ENCODE measurements around the gene RNF20. TPM values are rescaled to one million over a fixed set of nuclear protein-coding genes. Genes with fewer than 3 reads are reported as not detected.

The RNF20 gene
- total and polyA plus RNA-seq, 10 of the 15 experiments (the other 5 are each of a cell fraction or from before 2014, with no cell fraction given), result 7.5 to 38.9 (median 26.7) TPM

GRCh38 chr9:101593345-101593744 is 59.7 kb downstream of the RNF20 start:
- peaks cover 0 to 3% of the 10 kb centered on the region in 2 experiments; a peak in 1 of 4 replicates for H3K27me3 ChIP-seq (replicated peaks in 1 of 2; ENCODE audit: control insufficient read depth in 2 of 2, insufficient read depth in 2 of 2, low read length in 1 of 2)
- no peaks in the 10 kb centered on the region for H3K36me3 ChIP-seq (ENCODE audit: control insufficient read depth in 2 of 2, insufficient read depth in 2 of 2, low read length in 1 of 2)
- no peaks in the 10 kb centered on the region for H4K20me1 ChIP-seq (ENCODE audit: control insufficient read depth, insufficient read depth)
- 0% methylated on average over 2 of the region's 2 CpGs for WGBS (ENCODE audit: insufficient coverage, insufficient replicate concordance, low lambda C conversion rate, missing lambda C conversion rate)
- no peak overlapping the region for H2AFZ ChIP-seq (ENCODE audit: control insufficient read depth, low read depth, low read length)
- POLR2A ChIA-PET, result no interaction called here
- H3K9ac ChIP-seq (ENCODE audit: control insufficient read depth, insufficient read depth, low read length), result no peak overlapping the region
- H3K4me3 ChIP-seq, result no peak overlapping the region
- TF ChIP-seq SIN3A (IDR thresholded peaks at IDR 0.05; ENCODE audit: low read depth, low read length) (no peak), ZNF24 (IDR thresholded peaks at IDR 0.05) (no peak), MTA3 (IDR thresholded peaks at IDR 0.05; ENCODE audit: borderline replicate concordance, low read length) (no peak), NR2C2 (IDR thresholded peaks at IDR 0.05; ENCODE audit: borderline replicate concordance, control insufficient read depth, insufficient read length, low read depth) (no peak), CBFB (IDR thresholded peaks at IDR 0.05; ENCODE audit: low read depth) (no peak), SMAD5 (IDR thresholded peaks at IDR 0.05; ENCODE audit: low read depth) (no peak), BHLHE40 (IDR thresholded peaks at IDR 0.05; ENCODE audit: borderline replicate concordance in 1 of 2, low read depth in 2 of 2, low read length in 1 of 2) (no peak), KAT2A (conservative IDR thresholded peaks at IDR 0.05; ENCODE audit: control insufficient read depth, low read depth, low read length) (no peak), BMI1 (IDR thresholded peaks at IDR 0.05; ENCODE audit: borderline replicate concordance) (no peak), ZSCAN29 (IDR thresholded peaks at IDR 0.05) (no peak)
- TF ChIP-seq, protein P1, sequence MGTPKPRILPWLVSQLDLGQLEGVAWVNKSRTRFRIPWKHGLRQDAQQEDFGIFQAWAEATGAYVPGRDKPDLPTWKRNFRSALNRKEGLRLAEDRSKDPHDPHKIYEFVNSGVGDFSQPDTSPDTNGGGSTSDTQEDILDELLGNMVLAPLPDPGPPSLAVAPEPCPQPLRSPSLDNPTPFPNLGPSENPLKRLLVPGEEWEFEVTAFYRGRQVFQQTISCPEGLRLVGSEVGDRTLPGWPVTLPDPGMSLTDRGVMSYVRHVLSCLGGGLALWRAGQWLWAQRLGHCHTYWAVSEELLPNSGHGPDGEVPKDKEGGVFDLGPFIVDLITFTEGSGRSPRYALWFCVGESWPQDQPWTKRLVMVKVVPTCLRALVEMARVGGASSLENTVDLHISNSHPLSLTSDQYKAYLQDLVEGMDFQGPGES (IDR thresholded peaks at IDR 0.05), result no peak
- no peaks in the 10 kb centered on the region for H3K9me3 ChIP-seq (replicated peaks; ENCODE audit: control insufficient read depth, insufficient read depth, low read length)
- RAD21 ChIA-PET (ENCODE audit: unreplicated experiment), result no interaction called here
- CTCF ChIA-PET, result interaction anchor here (1.6 to 1.9 kb wide), 2 partner anchors 8 to 13 kb away, joined by 5 to 6 read pairs; no protein-coding TSS in a partner anchor
- FAIRE-seq, result no peak
- DNase-seq (ENCODE audit: low read depth, low spot score), result no peak
- intact Hi-C loops (cut with micrococcal nuclease; ENCODE audit: unreplicated experiment) (no loop called here), in situ Hi-C loops (cut with MboI) (no loop called here)
- SMC1A ChIA-PET (ENCODE audit: uncharacterized antibody, unreplicated experiment), result interaction anchor here (1.1 kb wide), 1 partner anchor 8 kb away, joined by 4 read pairs; no protein-coding TSS in a partner anchor
- no peak overlapping the region for H3K4me2 ChIP-seq (ENCODE audit: control insufficient read depth, insufficient read depth)
- H3K4me1 ChIP-seq (ENCODE audit: control insufficient read depth, insufficient read depth, low read length), result no peaks in the 10 kb centered on the region
- no peaks in the 10 kb centered on the region for H3K79me2 ChIP-seq (ENCODE audit: control insufficient read depth, insufficient read depth, low read length)
- ATAC-seq, result no peak
- H3K27ac ChIP-seq (ENCODE audit: control insufficient read depth, insufficient read depth), result no peak overlapping the region
- no TSS peak for BruUV-seq (replicated peaks)

Measured in GM12878 (cell line).